Retinal pigment epithelial cell (primary cell): ENCODE results near the gene IARS2.

ENCODE experiments used
- DNase-seq: peaks from one replicate; pipeline ENCODE4 v3.0.0-alpha.2; 2010; ENCODE audit warnings: low read depth
- H3K4me3 ChIP-seq: 2 replicates; pipeline ENCODE4 v1.5.1; 2011; ENCODE audit warnings: mild to moderate bottlenecking, low read length, control low read depth, moderate library complexity
- CTCF ChIP-seq: conservative IDR thresholded peaks from 2 replicates; pipeline ENCODE4 v1.5.1; 2011; ENCODE audit warnings: low read depth, low read length, control low read depth, inconsistent platforms

The IARS2 gene

DNA sequence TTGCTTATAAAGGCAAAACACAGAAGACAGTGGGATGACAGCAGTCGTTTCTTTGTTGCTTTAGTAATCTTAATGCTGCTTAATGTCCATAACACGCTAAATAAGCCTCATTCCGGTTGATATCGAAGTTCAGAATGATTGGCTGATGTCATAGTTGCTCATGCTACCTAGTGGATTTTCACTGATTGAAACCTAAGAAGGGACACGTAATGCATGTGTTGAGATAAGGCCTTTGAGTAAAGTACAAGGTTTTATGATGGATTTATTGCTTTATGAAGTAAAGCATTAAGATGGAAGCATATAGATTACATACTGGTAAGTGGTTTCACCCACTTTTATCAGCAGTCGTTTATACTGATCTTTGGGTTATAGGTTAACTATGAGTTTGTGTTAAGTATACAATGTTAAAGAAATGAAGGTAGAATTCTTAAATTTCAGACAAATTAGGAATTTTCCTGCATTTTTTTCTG is 25.1 kb downstream of the IARS2 start:
- no peak for DNase-seq
- no peak overlapping the region for H3K4me3 ChIP-seq
- no peak for TF ChIP-seq CTCF

DNA sequence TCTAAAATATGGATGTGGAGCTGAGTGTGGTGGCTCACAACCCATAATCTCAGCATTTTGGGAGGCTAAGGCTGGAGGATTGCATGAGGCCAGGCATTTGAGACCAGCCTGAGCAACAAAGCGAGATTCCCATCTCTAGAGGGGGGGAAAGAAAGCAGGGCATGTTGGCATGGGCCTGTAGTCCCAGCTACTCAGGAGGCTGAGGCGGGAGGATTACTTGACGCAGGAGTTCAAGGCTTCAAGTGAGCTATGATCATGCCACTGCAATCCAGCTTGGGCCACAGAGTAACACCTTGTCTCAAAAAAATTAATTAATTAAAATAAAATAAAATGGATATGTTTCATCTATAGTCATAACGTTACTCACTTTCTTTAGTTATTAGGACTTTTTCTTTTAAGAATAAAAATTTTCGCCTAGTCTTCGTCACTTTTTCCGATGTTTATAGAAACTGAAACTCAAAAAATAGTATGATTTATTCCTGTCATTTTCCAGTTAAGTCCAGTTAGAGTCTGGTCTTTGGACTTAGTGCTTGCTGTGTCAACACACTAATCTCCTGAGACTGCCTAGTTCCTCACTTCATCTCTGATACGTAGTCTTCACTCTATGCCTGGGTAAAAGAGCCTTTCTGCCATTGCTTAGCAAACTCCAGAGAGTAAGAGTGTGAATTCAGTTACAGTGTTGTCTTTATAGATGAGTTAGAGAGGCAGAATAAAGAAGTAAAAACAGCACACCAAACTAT is 28.0 kb downstream of the IARS2 start:
- no peak for DNase-seq
- H3K4me3 ChIP-seq: no peak overlapping the region
- no peak for TF ChIP-seq CTCF

GRCh38 chr1:220123066-220123465 is 29.1 kb downstream of the IARS2 start:
- TF ChIP-seq CTCF: no peak
- no peak for DNase-seq
- H3K4me3 ChIP-seq: no peak overlapping the region

GRCh38 chr1:220123889-220124288 is 30.0 kb downstream of the IARS2 start:
- no peak for DNase-seq
- peak; percentile 48 for TF ChIP-seq CTCF
- no peak overlapping the region for H3K4me3 ChIP-seq

- no peak overlapping the region for H3K4me3 ChIP-seq
- no peak for DNase-seq
- TF ChIP-seq CTCF: no peak
These were observed 30.6 kb downstream of the IARS2 start for GRCh38 chr1:220124542-220124941.

GRCh38 chr1:220127076-220127475 is 33.1 kb downstream of the IARS2 start:
- H3K4me3 ChIP-seq: no peak overlapping the region
- TF ChIP-seq CTCF: no peak
- no peak for DNase-seq

DNA sequence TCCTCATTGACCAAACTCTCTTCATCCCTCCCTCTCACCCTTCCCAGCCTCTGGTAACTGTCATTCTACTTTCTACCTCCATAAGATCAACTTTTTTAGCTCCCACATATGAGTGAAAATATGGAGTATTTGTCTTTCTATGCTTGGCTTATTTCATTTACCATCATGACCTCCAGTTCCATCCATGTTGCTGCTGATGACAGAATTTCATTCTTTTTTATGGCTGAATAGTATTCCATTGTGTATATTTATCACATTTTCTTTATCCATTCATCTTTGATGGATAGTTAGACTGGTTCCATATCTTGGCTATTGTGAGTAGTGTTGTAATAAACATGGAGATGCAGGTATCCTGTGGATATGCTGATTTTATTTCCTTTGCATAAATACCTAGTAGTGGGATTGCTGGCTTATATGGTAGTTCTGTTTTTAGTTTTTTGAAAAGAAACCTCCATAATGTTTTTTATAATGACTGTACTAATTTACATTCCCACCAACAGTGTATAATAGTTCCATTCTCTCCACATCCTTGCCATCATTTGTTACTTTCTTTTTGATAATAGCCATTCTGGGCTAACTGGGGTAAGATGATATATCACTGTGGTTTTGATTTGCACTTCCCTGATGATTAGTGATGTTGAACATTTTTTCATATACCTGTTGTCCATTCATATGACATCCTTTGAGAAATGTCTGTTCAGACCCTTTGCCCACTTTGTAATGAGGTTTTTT is 35.7 kb downstream of the IARS2 start:
- TF ChIP-seq CTCF: no peak
- no peak overlapping the region for H3K4me3 ChIP-seq
- no peak for DNase-seq
